HG02885 (cell line): Measurements from ENCODE around the gene CARD11.
"Not testable (repeated sequence)": the region's sequence is repeated elsewhere in the genome, so short reads cannot be mapped to it uniquely, and the experiment has no call there.

Experiments used
- ATAC-seq: cut with Tn5 transposase; IDR thresholded peaks from one replicate; pipeline ENCODE4 v1.9.1; 2021; ENCODE audit warnings: mild to moderate bottlenecking; ENCODE audit not compliant: unreplicated experiment, poor library complexity

Gene CARD11

GRCh38 chr7:2931034-2931415, 112.6 kb downstream of the CARD11 start:
- no peak for ATAC-seq

GRCh38 chr7:2930310-2931033, 113.2 kb downstream of the CARD11 start:
- ATAC-seq: no peak

GRCh38 chr7:2929321-2930201, 114.1 kb downstream of the CARD11 start:
- ATAC-seq: no peak

- no peak for ATAC-seq
Observed at GRCh38 chr7:2928613-2929311, 114.9 kb downstream of the CARD11 start.

- no peak for ATAC-seq
Observed at GRCh38 chr7:2928256-2928612, 115.4 kb downstream of the CARD11 start.

- no peak for ATAC-seq
Observed at GRCh38 chr7:2927592-2927991, 116.1 kb downstream of the CARD11 start.

- ATAC-seq: no peak
Observed at GRCh38 chr7:2926896-2927405, 116.7 kb downstream of the CARD11 start.

GRCh38 chr7:2926120-2926895, 117.4 kb downstream of the CARD11 start:
- no peak for ATAC-seq

GRCh38 chr7:2924866-2925840, 118.5 kb downstream of the CARD11 start:
- ATAC-seq: no peak

- no peak for ATAC-seq
Observed at GRCh38 chr7:2923886-2924574, 119.6 kb downstream of the CARD11 start.

GRCh38 chr7:2923291-2923781, 120.3 kb downstream of the CARD11 start:
- ATAC-seq: no peak

- no peak for ATAC-seq
Observed at GRCh38 chr7:2922866-2923265, 120.8 kb downstream of the CARD11 start.

GRCh38 chr7:2922348-2922691, 121.3 kb downstream of the CARD11 start:
- no peak for ATAC-seq

GRCh38 chr7:2921653-2922347, 121.9 kb downstream of the CARD11 start:
- no peak for ATAC-seq

GRCh38 chr7:2920956-2921652, 122.6 kb downstream of the CARD11 start:
- ATAC-seq: no peak

GRCh38 chr7:2920480-2920879, 123.2 kb downstream of the CARD11 start:
- ATAC-seq: not testable (repeated sequence)

GRCh38 chr7:2920041-2920440, 123.6 kb downstream of the CARD11 start:
- ATAC-seq: no peak
